Ovary (tissue), 9 donors: Measurements from ENCODE around the gene PIWIL4. TPM values are rescaled to one million over a fixed set of nuclear protein-coding genes. Genes with fewer than 3 reads are reported as not detected.
"Not testable (repeated sequence)": the region's sequence is repeated elsewhere in the genome, so short reads cannot be mapped to it uniquely, and the experiment has no call there.

Experiments used
- DNase-seq, 5 donors: peaks; one replicate each; pipeline ENCODE4 v3.0.0-alpha.2; 2019 to 2020
- H3K27ac ChIP-seq, 2 donors: fragments of 200-600 bp; one replicate each; pipeline versions ENCODE4 v1.5.1 to v1.8.0; 2019 to 2022
- H3K27me3 ChIP-seq: fragments of 200-600 bp; one replicate; pipeline ENCODE4 v1.8.0; 2022
- H3K36me3 ChIP-seq: fragments of 200-600 bp; sonication (generic); one replicate; pipeline ENCODE4 v1.5.1; 2019
- H3K4me1 ChIP-seq: one replicate; pipeline ENCODE4 v1.8.1; 2013; ENCODE audit warnings: mild to moderate bottlenecking, moderate library complexity; ENCODE audit not compliant: insufficient read depth
- H3K4me3 ChIP-seq: fragments of 200-600 bp; sonication (generic); one replicate; pipeline ENCODE4 v1.5.1; 2017
- H3K9me3 ChIP-seq, 2 donors: fragments of 200-600 bp in 1 of 2; sonication (generic) in 1 of 2; one replicate each; pipeline versions ENCODE4 v1.5.1 to v1.8.1; 2013 to 2019; ENCODE audit warnings: mild to moderate bottlenecking in 1 of 2, moderate library complexity in 1 of 2
- CTCF ChIP-seq, 3 donors: fragments of 450-650 bp in 2 of 3; fragments of 200-600 bp in 1 of 3; IDR thresholded peaks; one replicate each; pipeline versions ENCODE4 v1.5.1 to v1.8.0; 2016 to 2022; ENCODE audit warnings: antibody characterized with exemption in 3 of 3, mild to moderate bottlenecking in 1 of 3
- EP300 ChIP-seq: sonication (generic); formaldehyde crosslinking; IDR thresholded peaks from one replicate; pipeline ENCODE4 v1.6.1; 2017; ENCODE audit warnings: antibody characterized with exemption
- POLR2A ChIP-seq: fragments of 450-650 bp; IDR thresholded peaks from one replicate; pipeline ENCODE4 v1.6.1; 2017; ENCODE audit warnings: antibody characterized with exemption, mild to moderate bottlenecking, moderate library complexity
- WGBS, 3 donors: extraction: QIAGEN DNeasy Blood & Tissue Kit in 1 of 3; methylation state at CpG; one replicate each; pipeline versions ENCODE4 v1.1.5 to v1.1.7; 2013 to 2017; 5-methylcytosine and 5-hydroxymethylcytosine counted together
- intact Hi-C, 4 donors: fragments of 100-400 bp; cut with DNase I; formaldehyde crosslinking; loops; one replicate each; pipeline versions ENCODE4 v1.11.0 to v1.15.1; 2022 to 2023
- polyA plus RNA-seq, 2 donors: library from polyadenylated mRNA; stranded (reverse); fragments of 200-250 nt in 1 of 2; fragments of 350-450 nt in 1 of 2; fragmentation: Illumina TruSeq in 1 of 2; extraction: RNeasy Lipid Tissue Mini Kit (QIAGEN cat#74804) in 1 of 2; gene quantifications; one replicate each; pipeline ENCODE4 v1.2.3, GENCODE V29; 2013 to 2014
- total RNA-seq, 7 donors: library from RNA; depleted of rRNA in 2 of 7; stranded (reverse); fragments of >200 nt in 2 of 7; fragmentation: NEBNext Ultra II Directional in 3 of 7; extraction: Animal tissue kit (Norgen Biotek cat#: 25700) in 3 of 7; gene quantifications; one replicate each; pipeline versions ENCODE4 v1.1.0 to v1.2.4, GENCODE V29; 2016 to 2023
- donor health status: DM: no; HTN: no; CAD: no; lungs with moderate emphysema.
- donor health status: DM: no; HTN: no; CAD: no.
- donor health status: Bipolar disorder and iron deficiency.
- donor health status: DM: yes; HTN: yes; CAD: no.
- donor health status: DM: no; HTN: no; CAD: no.
- donor health status: DM: yes; HTN: yes; CAD: no.

The PIWIL4 gene
- total and polyA plus RNA-seq, 9 donors = 1.9 to 4.6 (median 3.6) TPM

- Histone ChIP-seq H3K36me3 (no peaks in the 10 kb centered on the region), H3K4me1 (no peaks in the 10 kb centered on the region), H3K27ac (no peak overlapping the region), H3K9me3 (no peaks in the 10 kb centered on the region), H3K27me3 (no peaks in the 10 kb centered on the region), H3K4me3 (no peak overlapping the region)
- intact Hi-C loops = loop anchor here in 3 of 4 donors (2.0 to 10.0 kb wide), 2 partner anchors 272 kb away; no protein-coding TSS in a partner anchor
- peak in 3 of 5 donors; percentile 32 to 45 (median 32) for DNase-seq
- TF ChIP-seq EP300 (no peak), CTCF (IDR thresholded peaks at IDR 0.05) (peak in 2 of 3 donors; percentile 34 to 59), POLR2A (no peak)
- WGBS, 3 donors = 28 to 33% (median 31%) methylated on average over 6 of the region's 6 CpGs
Measured at GRCh38 chr11:94623120-94623735, 56.1 kb downstream of the PIWIL4 start.

GRCh38 chr11:94625422-94625821 is 58.3 kb downstream of the PIWIL4 start:
- not testable (repeated sequence) for H3K36me3 ChIP-seq, H3K9me3 ChIP-seq, H3K4me1 ChIP-seq, H3K27me3 ChIP-seq, H3K27ac ChIP-seq, H3K4me3 ChIP-seq, DNase-seq
- intact Hi-C loops = loop anchor here in 2 of 4 donors (10.0 kb wide), 1 partner anchor 269 kb away; no protein-coding TSS in a partner anchor
- 39 to 59% (median 43%) methylated on average over 3 of the region's 3 CpGs for WGBS, 3 donors

- not testable (repeated sequence) for H3K4me1 ChIP-seq, H3K36me3 ChIP-seq, H3K27me3 ChIP-seq, H3K27ac ChIP-seq, H3K4me3 ChIP-seq, H3K9me3 ChIP-seq, DNase-seq
- intact Hi-C loops = loop anchor here in 2 of 4 donors (10.0 kb wide), 1 partner anchor 268 kb away; no protein-coding TSS in a partner anchor
- 83 to 89% (median 87%) methylated on average over 3 of the region's 3 CpGs for WGBS, 3 donors
Measured at GRCh38 chr11:94627003-94627560, 59.9 kb downstream of the PIWIL4 start.

- WGBS, 3 donors = 69 to 86% (median 74%) methylated on average over 1 of the region's 1 CpG
- Histone ChIP-seq H3K36me3 (no peaks in the 10 kb centered on the region), H3K9me3 (no peaks in the 10 kb centered on the region), H3K4me1 (no peaks in the 10 kb centered on the region), H3K4me3 (no peak overlapping the region), H3K27ac (no peak overlapping the region), H3K27me3 (no peaks in the 10 kb centered on the region)
- intact Hi-C loops = loop anchor here in 2 of 4 donors (10.0 kb wide), 1 partner anchor 265 kb away; no protein-coding TSS in a partner anchor
- DNase-seq = no peak
- TF ChIP-seq CTCF (IDR thresholded peaks at IDR 0.05) = no peak
- no peak for TF ChIP-seq POLR2A
- TF ChIP-seq EP300 = no peak
Measured at GRCh38 chr11:94629741-94630140, 62.6 kb downstream of the PIWIL4 start.

GRCh38 chr11:94630221-94630620 is 63.1 kb downstream of the PIWIL4 start:
- no peaks in the 10 kb centered on the region for H3K27me3 ChIP-seq
- no peaks in the 10 kb centered on the region for H3K9me3 ChIP-seq
- WGBS, 3 donors = 80 to 82% (median 81%) methylated on average over 3 of the region's 3 CpGs
- no peak overlapping the region for H3K4me3 ChIP-seq
- intact Hi-C loops = no loop called here
- no peak for TF ChIP-seq CTCF (IDR thresholded peaks at IDR 0.05)
- no peak for TF ChIP-seq EP300
- TF ChIP-seq POLR2A = no peak
- no peak overlapping the region for H3K27ac ChIP-seq
- H3K4me1 ChIP-seq = no peaks in the 10 kb centered on the region
- no peak for DNase-seq
- no peaks in the 10 kb centered on the region for H3K36me3 ChIP-seq
